Body of pancreas (tissue), 4 donors: ENCODE data around the gene INPP1. TPM values are rescaled to one million over a fixed set of nuclear protein-coding genes. Genes with fewer than 3 reads are reported as not detected.

Source experiments
- ATAC-seq: fragments of 150-250 bp; one replicate; pipeline ENCODE4 v1.9.1; 2016
- DNase-seq, 4 donors: peaks; one replicate each; pipeline ENCODE4 v3.0.0-alpha.2; 2019
- H3K27ac ChIP-seq, 4 donors: fragments of 200-600 bp; sonication (generic); 1 replicate in 3 of 4; 2 replicates in 1 of 4; pipeline versions ENCODE4 v1.5.1 to v1.6.1; 2016 to 2019; ENCODE audit warnings: mild to moderate bottlenecking in 1 of 4, mixed read lengths in 1 of 4, moderate library complexity in 1 of 4
- H3K27me3 ChIP-seq, 2 donors: fragments of 200-600 bp; sonication (generic); one replicate each; pipeline ENCODE4 v1.6.0; 2016; ENCODE audit warnings: mild to moderate bottlenecking in 1 of 2
- H3K36me3 ChIP-seq, 2 donors: fragments of 200-600 bp; sonication (generic); replicated peaks in 1 of 2; 2 replicates each; pipeline ENCODE4 v1.5.1; 2016; ENCODE audit warnings: low read depth in 2 of 2; ENCODE audit not compliant: insufficient read depth in 1 of 2
- H3K4me1 ChIP-seq: fragments of 200-600 bp; sonication (generic); one replicate; pipeline ENCODE4 v1.6.0; 2016
- H3K4me3 ChIP-seq, 2 donors: fragments of 200-600 bp; sonication (generic); 1 replicate in 1 of 2; 2 replicates in 1 of 2; pipeline ENCODE4 v1.5.1; 2016 to 2019
- H3K9me3 ChIP-seq, 3 donors: fragments of 200-600 bp; sonication (generic); 1 replicate in 2 of 3; 2 replicates in 1 of 3; pipeline ENCODE4 v1.5.1; 2016
- CTCF ChIP-seq, 7 experiments: fragments of 450-650 bp in 4 of 7; fragments of 200-600 bp in 3 of 7; sonication (generic) in 3 of 7; IDR thresholded peaks; one replicate each; pipeline ENCODE4 v1.5.1; 2016 to 2019; ENCODE audit warnings: antibody characterized with exemption in 7 of 7
- POLR2A ChIP-seq, 3 donors: fragments of 450-650 bp; IDR thresholded peaks; one replicate each; pipeline ENCODE4 v1.6.1; 2016; ENCODE audit warnings: antibody characterized with exemption in 3 of 3, mild to moderate bottlenecking in 2 of 3
- WGBS, 2 donors: methylation state at CpG; one replicate each; pipeline ENCODE4 v1.1.5; 2017; 5-methylcytosine and 5-hydroxymethylcytosine counted together
- intact Hi-C: fragments of 100-400 bp; cut with DNase I; formaldehyde crosslinking; loops from one replicate; pipeline ENCODE4 v1.15.1; 2023
- total RNA-seq, 2 donors: library from RNA; depleted of rRNA; stranded (reverse); fragments of >200 nt; gene quantifications; one replicate each; pipeline ENCODE4 v1.1.0, GENCODE V29; 2016

Gene INPP1
- total RNA-seq, 2 donors from 2014 or later: 17.6 to 19.8 TPM

GRCh38 chr2:190338453-190338852, 4.9 kb upstream of the INPP1 start:
- H3K9me3 ChIP-seq: no peaks in the 10 kb centered on the region
- DNase-seq: no peak
- H3K27me3 ChIP-seq: no peaks in the 10 kb centered on the region
- intact Hi-C loops: no loop called here
- H3K27ac ChIP-seq: peak overlapping the region in 2 of 4 donors; percentile 9 to 21
- H3K4me3 ChIP-seq: no peak overlapping the region
- H3K4me1 ChIP-seq: peaks cover 41% of the 10 kb centered on the region
- ATAC-seq: no peak
- WGBS, 2 donors: 43 to 50% methylated on average over 1 of the region's 1 CpG
- no peaks in the 10 kb centered on the region for H3K36me3 ChIP-seq
- TF ChIP-seq CTCF (IDR thresholded peaks at IDR 0.05) (peak in 3 of 7 experiments; percentile 5 to 16 (median 13)), POLR2A (IDR thresholded peaks at IDR 0.05) (no peak)

GRCh38 chr2:190339394-190339793, 4.0 kb upstream of the INPP1 start:
- no peak overlapping the region for H3K4me3 ChIP-seq
- no peak for TF ChIP-seq POLR2A (IDR thresholded peaks at IDR 0.05)
- no peak for TF ChIP-seq CTCF (IDR thresholded peaks at IDR 0.05)
- H3K36me3 ChIP-seq: no peaks in the 10 kb centered on the region
- peaks cover 34% of the 10 kb centered on the region for H3K4me1 ChIP-seq
- H3K9me3 ChIP-seq: no peaks in the 10 kb centered on the region
- intact Hi-C loops: no loop called here
- peak overlapping the region in 2 of 4 donors; percentile 12 to 21 for H3K27ac ChIP-seq
- no peak for DNase-seq
- H3K27me3 ChIP-seq: no peaks in the 10 kb centered on the region
- 41 to 46% methylated on average over 1 of the region's 1 CpG for WGBS, 2 donors
- ATAC-seq: no peak

- H3K4me3 ChIP-seq: no peak overlapping the region
- peaks cover 34% of the 10 kb centered on the region for H3K4me1 ChIP-seq
- H3K36me3 ChIP-seq: no peaks in the 10 kb centered on the region
- no peaks in the 10 kb centered on the region for H3K27me3 ChIP-seq
- DNase-seq (no peak), ATAC-seq (no peak)
- intact Hi-C loops: no loop called here
- H3K9me3 ChIP-seq: no peaks in the 10 kb centered on the region
- H3K27ac ChIP-seq: peak overlapping the region in 2 of 4 donors; percentile 5 to 29
- WGBS, 2 donors: 54 to 61% methylated on average over 2 of the region's 2 CpGs
- TF ChIP-seq POLR2A (IDR thresholded peaks at IDR 0.05) (no peak), CTCF (IDR thresholded peaks at IDR 0.05) (no peak)
These were observed 3.0 kb upstream of the INPP1 start for GRCh38 chr2:190340369-190340768.

- WGBS, 2 donors: 53 to 58% methylated on average over 4 of the region's 4 CpGs
- TF ChIP-seq CTCF (IDR thresholded peaks at IDR 0.05) (no peak), POLR2A (IDR thresholded peaks at IDR 0.05) (no peak)
- intact Hi-C loops: no loop called here
- Histone ChIP-seq H3K9me3 (no peaks in the 10 kb centered on the region), H3K4me3 (no peak overlapping the region), H3K36me3 (no peaks in the 10 kb centered on the region), H3K4me1 (peaks cover 33% of the 10 kb centered on the region), H3K27me3 (no peaks in the 10 kb centered on the region), H3K27ac (peak overlapping the region; percentile 89 to 96 (median 92))
- ATAC-seq: no peak
- no peak for DNase-seq
These were observed 778 bp upstream of the INPP1 start for GRCh38 chr2:190342611-190343010.

- ATAC-seq (no peak), DNase-seq (no peak)
- peaks cover 33% of the 10 kb centered on the region for H3K4me1 ChIP-seq
- H3K27me3 ChIP-seq: no peaks in the 10 kb centered on the region
- TF ChIP-seq POLR2A (IDR thresholded peaks at IDR 0.05) (peak in 1 of 3 donors; percentile 1), CTCF (IDR thresholded peaks at IDR 0.05) (no peak)
- no peaks in the 10 kb centered on the region for H3K9me3 ChIP-seq
- H3K4me3 ChIP-seq: peak overlapping the region; percentile 37 to 70
- H3K36me3 ChIP-seq: no peaks in the 10 kb centered on the region
- intact Hi-C loops: no loop called here
- 36 to 47% methylated on average over 6 to 10 of the region's 10 CpGs for WGBS, 2 donors
- H3K27ac ChIP-seq: peak overlapping the region; percentile 89 to 96 (median 92)
These were observed 277 bp upstream of the INPP1 start for GRCh38 chr2:190343089-190343535.
